C4-2B (cell line): ENCODE data around the gene GRIA4.

Source experiments
- CTCF ChIP-seq: fragments of 450-650 bp; conservative IDR thresholded peaks from 2 replicates; pipeline ENCODE4 v1.5.1; 2017; ENCODE audit warnings: mild to moderate bottlenecking
- ZFX ChIP-seq: fragments of 450-650 bp; IDR thresholded peaks from 2 replicates; pipeline ENCODE4 v1.6.1; 2017

- no peak for TF ChIP-seq CTCF
- no peak for TF ChIP-seq ZFX
These were observed 412.3 kb downstream of the GRIA4 start, which contains the start of gene MSANTD4 for GRCh38 chr11:106021967-106022794.
